Spinal cord (tissue), 10 donors: ENCODE results near the gene DENND2A. TPM values are rescaled to one million over a fixed set of nuclear protein-coding genes. Genes with fewer than 3 reads are reported as not detected.
A peak's percentile ranks its signal among the peaks of the same experiment; 100 is the strongest.

Experiments used
- DNase-seq, 6 donors: peaks; one replicate each; pipeline versions ENCODE4 v3.0.0 to v3.0.0-alpha.2; 2013 to 2015; ENCODE audit warnings: low spot score in 6 of 6, low read depth in 4 of 6
- H3K27ac ChIP-seq: one replicate; pipeline ENCODE4 v1.5.1; 2013; ENCODE audit warnings: low read depth, low read length, control low read depth
- H3K27me3 ChIP-seq: one replicate; pipeline ENCODE4 v1.6.1; 2013; ENCODE audit warnings: low read length; ENCODE audit not compliant: control insufficient read depth, insufficient read depth
- H3K36me3 ChIP-seq: one replicate; pipeline ENCODE4 v1.6.1; 2013; ENCODE audit warnings: low read length; ENCODE audit not compliant: control insufficient read depth, insufficient read depth
- H3K4me1 ChIP-seq: one replicate; pipeline ENCODE4 v1.6.1; 2013; ENCODE audit warnings: low read length; ENCODE audit not compliant: control insufficient read depth, insufficient read depth
- H3K4me3 ChIP-seq: one replicate; pipeline ENCODE4 v1.5.1; 2013; ENCODE audit warnings: low read depth, low read length, control low read depth
- H3K9me3 ChIP-seq: one replicate; pipeline ENCODE4 v1.6.1; 2013; ENCODE audit warnings: low read length; ENCODE audit not compliant: control insufficient read depth, insufficient read depth
- WGBS: methylation state at CpG from one replicate; pipeline ENCODE4 v1.1.5; 2013; ENCODE audit warnings: missing lambda C conversion rate; ENCODE audit not compliant: insufficient coverage; 5-methylcytosine and 5-hydroxymethylcytosine counted together
- long read RNA-seq, 4 donors: transcript quantifications; one replicate each; lab custom pipeline, GENCODE V29; 2026
- polyA plus RNA-seq, 2 donors: library from polyadenylated mRNA; unstranded; fragments of 120-200 nt; gene quantifications; one replicate each; pipeline ENCODE4 v1.2.1, GENCODE V29; 2013; ENCODE audit not compliant: insufficient read length in 2 of 2
- total RNA-seq, 2 donors: library from RNA; depleted of rRNA in 1 of 2; stranded (reverse); fragments of 120-200 nt in 1 of 2; fragments of >200 nt in 1 of 2; gene quantifications; one replicate each; pipeline versions ENCODE4 v1.2.3 to v1.2.4, GENCODE V29; 2013 to 2014
- donor health status: healthy.

The DENND2A gene
- total RNA-seq (10 to 100 TPM; 23.7 to 26.3 TPM), polyA plus RNA-seq (10 to 100 TPM; 51.7 to 51.9 TPM)
- long read RNA-seq, donor 1, partial matches to known transcripts: 7 of 30 reads
- long read RNA-seq, donor 1, other reads (novel, unspliced or antisense): 16 of 30 reads
- long read RNA-seq, donor 2, partial matches to known transcripts: 0 of 2 reads
- long read RNA-seq, donor 2, other reads (novel, unspliced or antisense): 0 of 2 reads
- long read RNA-seq, donor 3, transcript DENND2A-210 (18 exons, 3,452 nt): major isoform, 5 of 22 reads
- long read RNA-seq, donor 3, partial matches to known transcripts: 5 of 22 reads
- long read RNA-seq, donor 3, other reads (novel, unspliced or antisense): 11 of 22 reads
- long read RNA-seq, donor 4, partial matches to known transcripts: 0 of 3 reads
- long read RNA-seq, donor 4, other reads (novel, unspliced or antisense): 0 of 3 reads

GRCh38 chr7:140640727-140641523 is at the start of gene DENND2A:
TSS of gene DENND2A (minus strand) at chr7:140640813. CDS start at chr7:140602397, 38,416 bp downstream.
- Histone ChIP-seq H3K9me3 (no peaks in the 10 kb centered on the region), H3K27me3 (no peaks in the 10 kb centered on the region), H3K4me1 (peaks cover 53% of the 10 kb centered on the region), H3K36me3 (no peaks in the 10 kb centered on the region), H3K4me3 (peak within 1 kb of the TSS; percentile 83), H3K27ac (peak within 1 kb of the TSS; percentile 93)
- 2% methylated on average over 71 of the region's 78 CpGs for WGBS
- peak in 4 of 6 donors; percentile 74 to 94 (median 86) for DNase-seq

GRCh38 chr7:140689199-140690152 is 48.9 kb upstream of the DENND2A start:
- no peak for DNase-seq
- 93% methylated on average over 14 of the region's 16 CpGs for WGBS
- Histone ChIP-seq H3K4me1 (peaks cover 2% of the 10 kb centered on the region), H3K4me3 (no peak overlapping the region), H3K27ac (no peak overlapping the region), H3K36me3 (peaks cover 62% of the 10 kb centered on the region), H3K9me3 (no peaks in the 10 kb centered on the region), H3K27me3 (no peaks in the 10 kb centered on the region)

- Histone ChIP-seq H3K27me3 (no peaks in the 10 kb centered on the region), H3K27ac (no peak overlapping the region), H3K9me3 (no peaks in the 10 kb centered on the region), H3K36me3 (peaks cover 69% of the 10 kb centered on the region), H3K4me3 (no peak overlapping the region), H3K4me1 (peaks cover 12% of the 10 kb centered on the region)
- no peak for DNase-seq
- 91% methylated on average over 6 of the region's 6 CpGs for WGBS
These were observed 47.7 kb upstream of the DENND2A start for GRCh38 chr7:140688341-140688740.

- H3K9me3 ChIP-seq: no peaks in the 10 kb centered on the region
- H3K4me3 ChIP-seq: no peak overlapping the region
- no peak for DNase-seq
- H3K27ac ChIP-seq: no peak overlapping the region
- H3K4me1 ChIP-seq: peaks cover 12% of the 10 kb centered on the region
- H3K27me3 ChIP-seq: no peaks in the 10 kb centered on the region
- peaks cover 63% of the 10 kb centered on the region for H3K36me3 ChIP-seq
- WGBS: 94% methylated on average over 11 of the region's 11 CpGs
These were observed 46.3 kb upstream of the DENND2A start for GRCh38 chr7:140686921-140687320.

GRCh38 chr7:140685407-140686087 is 44.9 kb upstream of the DENND2A start:
- H3K36me3 ChIP-seq: peaks cover 64% of the 10 kb centered on the region
- peaks cover 12% of the 10 kb centered on the region for H3K4me1 ChIP-seq
- H3K4me3 ChIP-seq: no peak overlapping the region
- no peaks in the 10 kb centered on the region for H3K9me3 ChIP-seq
- WGBS: 84% methylated on average over 7 of the region's 10 CpGs
- H3K27ac ChIP-seq: no peak overlapping the region
- no peaks in the 10 kb centered on the region for H3K27me3 ChIP-seq
- DNase-seq: no peak

GRCh38 chr7:140684066-140684950 is 43.7 kb upstream of the DENND2A start:
- Histone ChIP-seq H3K36me3 (peaks cover 61% of the 10 kb centered on the region), H3K27ac (peak overlapping the region; percentile 20), H3K4me1 (peaks cover 12% of the 10 kb centered on the region), H3K4me3 (no peak overlapping the region), H3K9me3 (no peaks in the 10 kb centered on the region), H3K27me3 (no peaks in the 10 kb centered on the region)
- DNase-seq: no peak
- WGBS: 89% methylated on average over 14 of the region's 20 CpGs

GRCh38 chr7:140683657-140684056 is 43.0 kb upstream of the DENND2A start:
- peaks cover 62% of the 10 kb centered on the region for H3K36me3 ChIP-seq
- H3K27me3 ChIP-seq: no peaks in the 10 kb centered on the region
- peak overlapping the region; percentile 52 for H3K27ac ChIP-seq
- no peak overlapping the region for H3K4me3 ChIP-seq
- 39% methylated on average over 2 of the region's 3 CpGs for WGBS
- peak in 2 of 6 donors; percentile 21 to 54 for DNase-seq
- H3K4me1 ChIP-seq: peaks cover 12% of the 10 kb centered on the region
- H3K9me3 ChIP-seq: no peaks in the 10 kb centered on the region

GRCh38 chr7:140681766-140682165 is 41.2 kb upstream of the DENND2A start:
- WGBS: 100% methylated on average over 2 of the region's 3 CpGs
- Histone ChIP-seq H3K9me3 (no peaks in the 10 kb centered on the region), H3K4me1 (peaks cover 12% of the 10 kb centered on the region), H3K4me3 (no peak overlapping the region), H3K27ac (no peak overlapping the region), H3K27me3 (no peaks in the 10 kb centered on the region), H3K36me3 (peaks cover 53% of the 10 kb centered on the region)
- no peak for DNase-seq
